Breast epithelium (tissue), 4 donors: ENCODE measurements around the gene SMIM1. TPM values are rescaled to one million over a fixed set of nuclear protein-coding genes. Genes with fewer than 3 reads are reported as not detected.

Source experiments
- DNase-seq, 2 donors: peaks; one replicate each; pipeline ENCODE4 v3.0.0-alpha.2; 2019; ENCODE audit warnings: low spot score in 2 of 2
- H3K27ac ChIP-seq, 2 donors: fragments of 200-600 bp; sonication (generic) in 1 of 2; one replicate each; pipeline ENCODE4 v1.5.1; 2016 to 2019; ENCODE audit warnings: mild to moderate bottlenecking in 1 of 2
- H3K27me3 ChIP-seq, 2 donors: fragments of 200-600 bp; sonication (generic) in 1 of 2; one replicate each; pipeline versions ENCODE4 v1.5.1 to v1.6.0; 2017 to 2019; ENCODE audit warnings: control low read depth in 1 of 2, mild to moderate bottlenecking in 1 of 2
- H3K36me3 ChIP-seq: fragments of 200-600 bp; one replicate; pipeline ENCODE4 v1.5.1; 2019
- H3K4me1 ChIP-seq, 2 donors: fragments of 200-600 bp; sonication (generic); one replicate each; pipeline ENCODE4 v1.5.1; 2016 to 2019; ENCODE audit warnings: control low read depth in 1 of 2
- H3K4me3 ChIP-seq, 3 donors: fragments of 200-600 bp; sonication (generic); 1 replicate in 2 of 3; 2 replicates in 1 of 3; pipeline ENCODE4 v1.5.1; 2016 to 2019; ENCODE audit warnings: mild to moderate bottlenecking in 3 of 3, moderate library complexity in 2 of 3
- H3K9me3 ChIP-seq, 2 donors: fragments of 200-600 bp; sonication (generic) in 1 of 2; one replicate each; pipeline ENCODE4 v1.5.1; 2016 to 2019; ENCODE audit warnings: control low read depth in 1 of 2
- POLR2A ChIP-seq: fragments of 450-650 bp; IDR thresholded peaks from one replicate; pipeline ENCODE4 v1.6.1; 2016; ENCODE audit warnings: antibody characterized with exemption, mild to moderate bottlenecking, moderate library complexity
- POLR2AphosphoS5 ChIP-seq, 3 donors: sonication (generic); formaldehyde crosslinking; IDR thresholded peaks; one replicate each; pipeline ENCODE4 v1.6.1; 2017; ENCODE audit warnings: antibody characterized with exemption in 3 of 3
- intact Hi-C: fragments of 100-400 bp; cut with DNase I; formaldehyde crosslinking; loops from one replicate; pipeline ENCODE4 v1.15.1; 2023; ENCODE audit warnings: low total_unique reads
- total RNA-seq, 3 donors: library from RNA; depleted of rRNA; stranded (reverse); fragments of >200 nt; gene quantifications; one replicate each; pipeline ENCODE4 v1.1.0, GENCODE V29; 2016
- TF ChIP-seq, protein P1 (sequence below), 3 donors: fragments of 450-650 bp; IDR thresholded peaks; one replicate each; pipeline ENCODE4 v1.5.1; 2016 to 2017; ENCODE audit warnings: antibody characterized with exemption in 3 of 3, mild to moderate bottlenecking in 3 of 3, moderate library complexity in 3 of 3

Gene SMIM1
- total RNA-seq, 3 donors from 2014 or later: 1.3 to 4.7 (median 4.6) TPM

DNA sequence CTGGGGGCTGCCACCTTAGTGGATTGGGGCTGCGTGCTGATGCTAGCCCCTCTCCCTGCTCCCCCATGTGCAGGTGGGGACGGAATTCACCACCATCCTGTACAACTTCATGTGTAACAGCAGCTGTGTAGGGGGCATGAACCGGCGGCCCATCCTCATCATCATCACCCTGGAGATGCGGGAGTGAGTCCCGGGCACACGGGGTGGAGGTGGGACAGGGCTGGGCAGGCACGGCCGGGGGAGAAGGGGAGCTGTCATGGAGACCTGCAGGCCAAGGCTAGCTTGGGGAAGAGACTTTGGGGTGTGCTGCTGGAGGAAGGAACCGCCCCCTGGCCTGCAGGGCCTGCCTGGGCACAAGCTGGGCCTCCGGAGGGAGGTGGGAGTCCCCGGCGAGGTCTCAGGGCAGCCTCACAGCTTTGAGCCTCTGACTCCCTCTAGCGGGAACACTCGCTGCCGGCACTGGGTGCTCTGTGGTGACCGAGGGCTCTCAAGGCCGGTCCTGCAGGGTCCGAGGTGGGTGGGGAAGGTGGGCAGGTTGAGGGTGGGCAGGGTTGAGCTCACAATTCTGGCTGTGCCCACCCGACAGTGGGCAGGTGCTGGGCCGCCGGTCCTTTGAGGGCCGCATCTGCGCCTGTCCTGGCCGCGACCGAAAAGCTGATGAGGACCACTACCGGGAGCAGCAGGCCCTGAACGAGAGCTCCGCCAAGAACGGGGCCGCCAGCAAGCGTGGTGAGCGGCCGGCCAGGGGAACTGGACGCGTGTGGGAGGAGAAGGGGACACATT, 45.3 kb upstream of the SMIM1 start:
- no peaks in the 10 kb centered on the region for H3K36me3 ChIP-seq
- H3K27me3 ChIP-seq: peaks cover 0 to 37% of the 10 kb centered on the region in 2 donors
- DNase-seq: no peak
- no peaks in the 10 kb centered on the region for H3K9me3 ChIP-seq
- TF ChIP-seq POLR2AphosphoS5 (IDR thresholded peaks at IDR 0.05): no peak
- TF ChIP-seq, protein P1, sequence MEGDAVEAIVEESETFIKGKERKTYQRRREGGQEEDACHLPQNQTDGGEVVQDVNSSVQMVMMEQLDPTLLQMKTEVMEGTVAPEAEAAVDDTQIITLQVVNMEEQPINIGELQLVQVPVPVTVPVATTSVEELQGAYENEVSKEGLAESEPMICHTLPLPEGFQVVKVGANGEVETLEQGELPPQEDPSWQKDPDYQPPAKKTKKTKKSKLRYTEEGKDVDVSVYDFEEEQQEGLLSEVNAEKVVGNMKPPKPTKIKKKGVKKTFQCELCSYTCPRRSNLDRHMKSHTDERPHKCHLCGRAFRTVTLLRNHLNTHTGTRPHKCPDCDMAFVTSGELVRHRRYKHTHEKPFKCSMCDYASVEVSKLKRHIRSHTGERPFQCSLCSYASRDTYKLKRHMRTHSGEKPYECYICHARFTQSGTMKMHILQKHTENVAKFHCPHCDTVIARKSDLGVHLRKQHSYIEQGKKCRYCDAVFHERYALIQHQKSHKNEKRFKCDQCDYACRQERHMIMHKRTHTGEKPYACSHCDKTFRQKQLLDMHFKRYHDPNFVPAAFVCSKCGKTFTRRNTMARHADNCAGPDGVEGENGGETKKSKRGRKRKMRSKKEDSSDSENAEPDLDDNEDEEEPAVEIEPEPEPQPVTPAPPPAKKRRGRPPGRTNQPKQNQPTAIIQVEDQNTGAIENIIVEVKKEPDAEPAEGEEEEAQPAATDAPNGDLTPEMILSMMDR (IDR thresholded peaks at IDR 0.05): no peak
- no peak for TF ChIP-seq POLR2A
- no peak overlapping the region for H3K4me3 ChIP-seq
- intact Hi-C loops: no loop called here
- no peaks in the 10 kb centered on the region for H3K4me1 ChIP-seq
- no peak overlapping the region for H3K27ac ChIP-seq

DNA sequence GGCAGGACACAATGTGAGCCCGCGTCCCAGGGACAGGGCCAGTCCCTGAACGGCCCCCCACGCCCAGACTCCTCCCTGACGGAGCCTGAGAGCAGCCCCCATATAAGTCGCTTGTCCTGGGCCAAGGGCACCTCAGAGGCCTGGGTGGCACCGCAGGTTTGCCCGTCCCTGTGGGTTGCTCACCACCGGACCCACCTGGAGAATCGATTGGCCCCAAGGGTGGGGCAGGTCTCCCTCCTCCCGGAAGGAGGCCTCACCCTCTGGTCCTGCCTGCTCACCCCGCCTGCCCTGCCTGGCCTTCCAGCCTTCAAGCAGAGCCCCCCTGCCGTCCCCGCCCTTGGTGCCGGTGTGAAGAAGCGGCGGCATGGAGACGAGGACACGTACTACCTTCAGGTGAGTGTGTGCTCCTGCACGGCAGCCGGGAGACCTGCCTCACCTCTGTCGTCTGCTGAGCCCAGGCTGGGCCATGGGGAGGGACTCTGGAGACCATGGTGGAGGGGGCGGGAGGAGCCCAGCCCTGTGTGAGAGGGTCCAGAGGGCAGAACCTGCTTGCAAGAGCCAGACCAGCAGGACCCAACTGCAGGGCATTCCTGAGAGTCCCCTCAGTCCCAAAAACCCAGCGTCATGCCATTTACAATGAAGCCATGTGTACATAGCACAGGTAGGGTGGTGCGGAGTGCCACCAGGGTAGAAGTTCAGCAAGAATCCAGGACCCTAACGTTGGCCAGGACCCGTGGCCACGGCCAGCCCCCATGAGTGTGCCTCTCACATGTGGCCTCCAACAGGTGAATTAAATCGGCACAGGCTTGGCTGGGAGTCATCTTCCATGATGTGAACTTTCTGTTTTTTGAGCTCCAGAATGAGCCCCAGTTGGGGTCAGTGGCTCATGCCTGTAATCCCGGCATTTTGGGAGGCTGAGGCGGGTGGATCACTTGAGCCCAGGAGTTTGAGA, 44.4 kb upstream of the SMIM1 start:
- Histone ChIP-seq H3K9me3 (no peaks in the 10 kb centered on the region), H3K27me3 (peaks cover 0 to 37% of the 10 kb centered on the region in 2 donors), H3K4me1 (no peaks in the 10 kb centered on the region), H3K36me3 (no peaks in the 10 kb centered on the region), H3K4me3 (no peak overlapping the region), H3K27ac (no peak overlapping the region)
- TF ChIP-seq, protein P1 (IDR thresholded peaks at IDR 0.05): no peak
- no peak for TF ChIP-seq POLR2A
- TF ChIP-seq POLR2AphosphoS5 (IDR thresholded peaks at IDR 0.05): no peak
- intact Hi-C loops: no loop called here
- no peak for DNase-seq

DNA sequence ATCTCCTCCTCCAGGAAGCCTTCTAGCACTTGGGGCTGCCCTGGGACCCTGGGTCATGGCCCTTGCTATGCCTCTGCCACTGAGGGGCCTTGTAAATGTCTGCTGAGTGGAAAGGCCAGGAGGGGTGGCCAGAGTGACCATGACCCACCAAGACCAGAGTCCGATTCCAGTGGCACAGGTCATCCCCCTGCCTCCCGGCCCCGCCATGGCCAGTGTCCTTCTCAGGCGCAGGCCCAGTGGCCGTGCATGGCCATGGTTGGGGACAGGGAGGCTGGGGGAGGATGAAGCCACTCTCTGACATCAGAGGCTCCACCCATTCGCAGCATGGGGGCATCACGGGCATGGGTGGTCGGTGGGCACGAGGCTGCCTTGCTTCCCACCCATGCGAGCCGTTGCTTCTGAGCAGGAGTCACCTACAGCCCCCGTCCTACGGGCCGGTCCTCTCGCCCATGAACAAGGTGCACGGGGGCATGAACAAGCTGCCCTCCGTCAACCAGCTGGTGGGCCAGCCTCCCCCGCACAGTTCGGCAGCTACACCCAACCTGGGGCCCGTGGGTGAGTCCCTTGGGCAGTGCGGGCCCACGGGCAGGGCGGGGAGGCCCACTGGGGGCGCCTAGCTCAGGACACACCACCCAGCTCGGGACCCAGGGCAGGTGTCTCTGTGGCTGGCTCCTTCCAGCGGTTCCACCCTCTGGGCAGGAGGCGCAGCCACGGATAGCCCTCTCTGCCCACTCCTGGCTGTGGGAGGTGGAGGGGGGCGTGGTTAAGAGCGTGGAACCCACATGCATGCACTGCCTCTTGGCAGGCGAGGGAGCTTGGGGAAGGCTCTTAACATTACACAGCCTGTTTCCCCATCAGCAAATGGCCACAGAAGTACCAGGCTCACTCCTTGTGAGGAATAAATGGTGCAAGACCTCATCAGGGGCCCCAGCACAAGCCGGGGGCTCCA, 42.7 kb upstream of the SMIM1 start:
- intact Hi-C loops: no loop called here
- no peaks in the 10 kb centered on the region for H3K9me3 ChIP-seq
- H3K27ac ChIP-seq: no peak overlapping the region
- no peak for DNase-seq
- no peaks in the 10 kb centered on the region for H3K36me3 ChIP-seq
- H3K4me1 ChIP-seq: no peaks in the 10 kb centered on the region
- H3K27me3 ChIP-seq: peaks cover 0 to 32% of the 10 kb centered on the region in 2 donors
- no peak overlapping the region for H3K4me3 ChIP-seq
- no peak for TF ChIP-seq POLR2AphosphoS5 (IDR thresholded peaks at IDR 0.05)
- no peak for TF ChIP-seq POLR2A
- TF ChIP-seq, protein P1 (IDR thresholded peaks at IDR 0.05): no peak

DNA sequence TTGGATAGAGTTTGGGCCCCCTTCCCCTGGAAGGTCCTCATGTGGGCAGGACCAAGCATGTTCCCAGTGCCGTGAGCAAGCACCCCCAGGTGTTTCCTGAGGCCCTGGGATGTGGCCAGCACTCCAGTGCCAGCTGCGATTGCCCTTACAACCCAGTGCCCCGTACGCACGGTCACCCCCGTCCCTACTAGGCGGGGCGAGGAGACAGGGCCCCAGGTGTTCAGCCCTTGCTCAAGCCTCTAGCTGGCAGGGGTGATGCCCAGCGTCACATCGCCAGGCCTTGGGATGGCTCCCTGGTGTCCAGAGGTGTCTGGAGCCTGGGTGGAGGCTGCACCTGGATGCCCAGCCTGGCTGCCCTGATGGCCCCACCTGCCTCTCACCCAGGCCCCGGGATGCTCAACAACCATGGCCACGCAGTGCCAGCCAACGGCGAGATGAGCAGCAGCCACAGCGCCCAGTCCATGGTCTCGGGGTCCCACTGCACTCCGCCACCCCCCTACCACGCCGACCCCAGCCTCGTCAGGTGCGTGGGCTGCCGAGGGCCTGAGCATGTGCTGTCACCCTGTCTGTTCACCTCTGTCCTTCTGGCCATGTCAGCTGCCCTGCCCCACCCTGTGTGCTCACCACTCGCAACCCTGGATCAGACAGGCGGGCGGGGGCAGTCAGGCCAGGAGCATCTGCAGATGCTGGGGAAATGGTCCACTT, 41.9 kb upstream of the SMIM1 start:
- intact Hi-C loops: no loop called here
- Histone ChIP-seq H3K27ac (no peak overlapping the region), H3K9me3 (no peaks in the 10 kb centered on the region), H3K36me3 (no peaks in the 10 kb centered on the region), H3K4me3 (no peak overlapping the region), H3K4me1 (no peaks in the 10 kb centered on the region), H3K27me3 (peaks cover 0 to 32% of the 10 kb centered on the region in 2 donors)
- TF ChIP-seq, protein P1 (IDR thresholded peaks at IDR 0.05): no peak
- TF ChIP-seq POLR2AphosphoS5 (IDR thresholded peaks at IDR 0.05): no peak
- DNase-seq: no peak
